ENCODE measurements around the gene SDK2. TPM values are rescaled to one million over a fixed set of nuclear protein-coding genes. Genes with fewer than 3 reads are reported as not detected.
A peak's percentile ranks its signal among the peaks of the same experiment; 100 is the strongest.

The SDK2 gene
- total RNA-seq, 1 donor from 2014 or later, result 12.3 TPM

- Mint-ChIP-seq H3K27me3 (ENCODE audit: unreplicated experiment) (peaks cover 10% of the 10 kb centered on the region), H3K36me3 (ENCODE audit: unreplicated experiment) (no peaks in the 10 kb centered on the region), H3K9me3 (ENCODE audit: unreplicated experiment) (peaks cover 9% of the 10 kb centered on the region), H3K4me1 (ENCODE audit: low read depth, unreplicated experiment) (no peaks in the 10 kb centered on the region), H3K4me3 (ENCODE audit: unreplicated experiment) (no peak overlapping the region), H3K27ac (ENCODE audit: unreplicated experiment) (no peak overlapping the region)
- TF ChIP-seq, protein P1, sequence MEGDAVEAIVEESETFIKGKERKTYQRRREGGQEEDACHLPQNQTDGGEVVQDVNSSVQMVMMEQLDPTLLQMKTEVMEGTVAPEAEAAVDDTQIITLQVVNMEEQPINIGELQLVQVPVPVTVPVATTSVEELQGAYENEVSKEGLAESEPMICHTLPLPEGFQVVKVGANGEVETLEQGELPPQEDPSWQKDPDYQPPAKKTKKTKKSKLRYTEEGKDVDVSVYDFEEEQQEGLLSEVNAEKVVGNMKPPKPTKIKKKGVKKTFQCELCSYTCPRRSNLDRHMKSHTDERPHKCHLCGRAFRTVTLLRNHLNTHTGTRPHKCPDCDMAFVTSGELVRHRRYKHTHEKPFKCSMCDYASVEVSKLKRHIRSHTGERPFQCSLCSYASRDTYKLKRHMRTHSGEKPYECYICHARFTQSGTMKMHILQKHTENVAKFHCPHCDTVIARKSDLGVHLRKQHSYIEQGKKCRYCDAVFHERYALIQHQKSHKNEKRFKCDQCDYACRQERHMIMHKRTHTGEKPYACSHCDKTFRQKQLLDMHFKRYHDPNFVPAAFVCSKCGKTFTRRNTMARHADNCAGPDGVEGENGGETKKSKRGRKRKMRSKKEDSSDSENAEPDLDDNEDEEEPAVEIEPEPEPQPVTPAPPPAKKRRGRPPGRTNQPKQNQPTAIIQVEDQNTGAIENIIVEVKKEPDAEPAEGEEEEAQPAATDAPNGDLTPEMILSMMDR (IDR thresholded peaks at IDR 0.05; ENCODE audit: partially characterized antibody, unreplicated experiment), result no peak
- DNase-seq, result no peak
Observed at GRCh38 chr17:73439597-73439996, 204.6 kb downstream of the SDK2 start.

- TF ChIP-seq, protein P1 (IDR thresholded peaks at IDR 0.05; ENCODE audit: partially characterized antibody, unreplicated experiment), result no peak
- no peak overlapping the region for H3K27ac Mint-ChIP-seq (ENCODE audit: unreplicated experiment)
- H3K27me3 Mint-ChIP-seq (ENCODE audit: unreplicated experiment), result peaks cover 11% of the 10 kb centered on the region
- no peaks in the 10 kb centered on the region for H3K4me1 Mint-ChIP-seq (ENCODE audit: low read depth, unreplicated experiment)
- no peak for DNase-seq
- H3K4me3 Mint-ChIP-seq (ENCODE audit: unreplicated experiment), result no peak overlapping the region
- H3K36me3 Mint-ChIP-seq (ENCODE audit: unreplicated experiment), result no peaks in the 10 kb centered on the region
- H3K9me3 Mint-ChIP-seq (ENCODE audit: unreplicated experiment), result peaks cover 9% of the 10 kb centered on the region
Observed at GRCh38 chr17:73437826-73438225, 206.4 kb downstream of the SDK2 start.

- TF ChIP-seq, protein P1 (IDR thresholded peaks at IDR 0.05; ENCODE audit: partially characterized antibody, unreplicated experiment), result no peak
- H3K4me1 Mint-ChIP-seq (ENCODE audit: low read depth, unreplicated experiment), result peaks cover 2% of the 10 kb centered on the region
- peaks cover 9% of the 10 kb centered on the region for H3K9me3 Mint-ChIP-seq (ENCODE audit: unreplicated experiment)
- no peaks in the 10 kb centered on the region for H3K36me3 Mint-ChIP-seq (ENCODE audit: unreplicated experiment)
- H3K27ac Mint-ChIP-seq (ENCODE audit: unreplicated experiment), result peak overlapping the region; percentile 25
- H3K4me3 Mint-ChIP-seq (ENCODE audit: unreplicated experiment), result no peak overlapping the region
- no peak for DNase-seq
- peaks cover 15% of the 10 kb centered on the region for H3K27me3 Mint-ChIP-seq (ENCODE audit: unreplicated experiment)
Observed at GRCh38 chr17:73436954-73437353, 207.3 kb downstream of the SDK2 start.

DNA sequence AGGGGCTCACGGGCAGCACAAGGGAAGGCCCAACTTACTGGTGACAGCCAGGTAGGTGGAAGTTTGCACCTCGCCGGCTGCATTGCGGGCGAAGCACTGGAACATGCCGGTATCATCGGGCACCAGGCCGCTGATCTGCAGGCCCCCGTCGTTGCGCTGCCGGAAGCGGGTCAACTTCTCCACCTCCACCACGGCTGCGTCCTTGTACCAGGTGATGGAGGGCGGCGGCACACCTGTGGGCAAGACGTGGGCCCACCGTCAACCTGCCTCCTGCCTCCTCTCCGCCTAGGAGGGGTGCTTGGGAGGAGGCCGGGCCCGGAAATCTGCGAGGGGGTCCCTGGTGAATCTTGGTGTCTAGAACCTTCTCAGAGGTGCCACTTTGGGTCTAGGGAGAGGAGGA, 208.8 kb downstream of the SDK2 start:
- Mint-ChIP-seq H3K36me3 (ENCODE audit: unreplicated experiment) (no peaks in the 10 kb centered on the region), H3K9me3 (ENCODE audit: unreplicated experiment) (peaks cover 7% of the 10 kb centered on the region), H3K4me3 (ENCODE audit: unreplicated experiment) (no peak overlapping the region), H3K27me3 (ENCODE audit: unreplicated experiment) (peaks cover 15% of the 10 kb centered on the region), H3K4me1 (ENCODE audit: low read depth, unreplicated experiment) (peaks cover 9% of the 10 kb centered on the region), H3K27ac (ENCODE audit: unreplicated experiment) (no peak overlapping the region)
- no peak for DNase-seq
- TF ChIP-seq, protein P1 (IDR thresholded peaks at IDR 0.05; ENCODE audit: partially characterized antibody, unreplicated experiment), result no peak

DNA sequence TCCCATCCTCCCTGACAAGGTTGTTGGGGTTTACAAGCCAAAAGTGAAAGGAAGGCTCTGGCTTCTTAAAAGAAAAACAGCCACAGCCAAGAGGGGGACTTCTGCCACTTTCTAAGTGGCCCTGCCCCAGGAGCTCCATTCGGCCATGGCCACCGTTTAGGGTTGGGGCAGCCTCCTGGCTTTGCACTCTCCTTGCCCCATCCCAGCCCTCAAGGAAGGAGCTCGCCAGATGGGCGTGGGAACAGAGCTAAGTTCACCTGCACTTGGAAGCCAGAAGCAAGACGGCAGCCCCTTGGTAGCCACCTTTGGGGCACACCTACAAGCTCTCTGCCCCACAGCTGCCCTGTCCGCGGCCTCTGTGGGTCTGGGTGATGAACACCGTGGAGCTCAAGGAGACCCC, 210.1 kb downstream of the SDK2 start:
- peaks cover 5% of the 10 kb centered on the region for H3K9me3 Mint-ChIP-seq (ENCODE audit: unreplicated experiment)

More for the DNA sequence above, 210.1 kb downstream of the SDK2 start:
- Mint-ChIP-seq H3K27ac (ENCODE audit: unreplicated experiment) (no peak overlapping the region), H3K4me3 (ENCODE audit: unreplicated experiment) (no peak overlapping the region), H3K36me3 (ENCODE audit: unreplicated experiment) (no peaks in the 10 kb centered on the region), H3K4me1 (ENCODE audit: low read depth, unreplicated experiment) (peaks cover 11% of the 10 kb centered on the region), H3K27me3 (ENCODE audit: unreplicated experiment) (peaks cover 14% of the 10 kb centered on the region)
- TF ChIP-seq, protein P1 (IDR thresholded peaks at IDR 0.05; ENCODE audit: partially characterized antibody, unreplicated experiment), result no peak
- no peak for DNase-seq

Data from glutamatergic neuron (in vitro differentiated cells).